Measurements from ENCODE around the gene ST8SIA6.

- TF ChIP-seq POLR2A (IDR thresholded peaks at IDR 0.05; ENCODE audit: control extremely low read depth in 1 of 2, low read depth in 2 of 2, low read length in 2 of 2) (no peak), ZNF274 (IDR thresholded peaks at IDR 0.05; ENCODE audit: borderline replicate concordance, extremely low read depth, low read length) (no peak), CTCF (IDR thresholded peaks at IDR 0.05; ENCODE audit: control extremely low read depth in 1 of 3, insufficient read depth in 1 of 3, low read depth in 1 of 3, low read length in 3 of 3) (no peak), MAFK (IDR thresholded peaks at IDR 0.05; ENCODE audit: low read depth, low read length) (no peak), EP300 (IDR thresholded peaks at IDR 0.05; ENCODE audit: borderline replicate concordance in 1 of 2, low read depth in 2 of 2, low read length in 2 of 2) (no peak), CEBPB (IDR thresholded peaks at IDR 0.05; ENCODE audit: low read depth, low read length) (no peak), SUZ12 (IDR thresholded peaks at IDR 0.05; ENCODE audit: low read length) (no peak), POLR2AphosphoS5 (IDR thresholded peaks at IDR 0.05; ENCODE audit: low read depth, low read length) (no peak), SRF (IDR thresholded peaks at IDR 0.05; ENCODE audit: low read depth, low read length) (no peak), FOSL1 (IDR thresholded peaks at IDR 0.05; ENCODE audit: insufficient read depth, low read depth, low read length) (no peak), JUND (IDR thresholded peaks at IDR 0.05; ENCODE audit: low read length) (no peak), SP1 (IDR thresholded peaks at IDR 0.05; ENCODE audit: low read depth, low read length) (no peak), ATF3 (IDR thresholded peaks at IDR 0.05; ENCODE audit: insufficient read depth, low read depth, low read length) (no peak)
Observed at GRCh38 chr10:17358461-17358860, 95.9 kb downstream of the ST8SIA6 start.

Measured in H1 (cell line).